Endothelial cell of hepatic sinusoid (primary cell): ENCODE results near the gene ORC2.

ENCODE experiments used
- in situ Hi-C: cut with HindIII; loops from 2 replicates; pipeline ENCODE4 v1.10.0; 2017; ENCODE audit warnings: low sequenced_read_pairs

ORC2 gene

GRCh38 chr2:200862532-200863000 lies 100.9 kb downstream of the ORC2 start:
- in situ Hi-C loops: no loop called here

GRCh38 chr2:200861617-200862155 lies 101.8 kb downstream of the ORC2 start:
- in situ Hi-C loops: no loop called here

DNA sequence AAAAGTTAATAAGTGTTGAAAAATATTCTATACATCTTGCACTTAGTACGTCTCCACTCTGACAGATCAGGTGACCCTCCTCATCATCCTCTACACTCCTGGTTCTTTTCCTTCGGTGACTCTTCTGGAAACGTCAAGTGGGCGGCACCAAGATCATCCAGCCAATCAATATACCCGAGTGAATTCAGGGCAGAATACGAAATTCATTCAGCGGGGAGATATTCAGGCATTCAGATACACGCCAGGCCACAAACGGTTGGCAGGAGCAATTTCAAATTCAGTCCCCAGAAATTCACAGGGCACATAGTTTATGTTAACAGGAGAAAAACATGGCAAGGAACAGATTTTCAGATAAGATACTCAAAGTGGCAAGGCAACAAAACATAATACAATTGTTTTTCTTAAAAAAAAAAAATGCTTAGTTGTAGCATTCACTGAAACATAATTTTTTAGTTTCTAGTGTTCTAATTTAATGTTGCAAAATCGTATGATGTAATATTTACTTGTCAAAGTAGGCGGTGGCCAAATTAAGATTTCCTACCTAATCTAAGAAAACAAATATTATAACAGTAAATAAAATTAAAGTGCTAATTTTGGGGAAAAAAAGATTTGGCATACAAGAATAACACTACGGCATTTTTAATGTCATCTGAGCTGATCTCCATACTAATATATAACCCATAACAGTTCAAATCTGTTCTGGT lies 103.2 kb downstream of the ORC2 start:
- in situ Hi-C loops: no loop called here
